DMS153 (cell line): ENCODE results near the gene PAH.

ENCODE experiments used
- DNase-seq: peaks from one replicate; lab custom pipeline; 2025; lab: John Stamatoyannopoulos, UW

The PAH gene

DNA sequence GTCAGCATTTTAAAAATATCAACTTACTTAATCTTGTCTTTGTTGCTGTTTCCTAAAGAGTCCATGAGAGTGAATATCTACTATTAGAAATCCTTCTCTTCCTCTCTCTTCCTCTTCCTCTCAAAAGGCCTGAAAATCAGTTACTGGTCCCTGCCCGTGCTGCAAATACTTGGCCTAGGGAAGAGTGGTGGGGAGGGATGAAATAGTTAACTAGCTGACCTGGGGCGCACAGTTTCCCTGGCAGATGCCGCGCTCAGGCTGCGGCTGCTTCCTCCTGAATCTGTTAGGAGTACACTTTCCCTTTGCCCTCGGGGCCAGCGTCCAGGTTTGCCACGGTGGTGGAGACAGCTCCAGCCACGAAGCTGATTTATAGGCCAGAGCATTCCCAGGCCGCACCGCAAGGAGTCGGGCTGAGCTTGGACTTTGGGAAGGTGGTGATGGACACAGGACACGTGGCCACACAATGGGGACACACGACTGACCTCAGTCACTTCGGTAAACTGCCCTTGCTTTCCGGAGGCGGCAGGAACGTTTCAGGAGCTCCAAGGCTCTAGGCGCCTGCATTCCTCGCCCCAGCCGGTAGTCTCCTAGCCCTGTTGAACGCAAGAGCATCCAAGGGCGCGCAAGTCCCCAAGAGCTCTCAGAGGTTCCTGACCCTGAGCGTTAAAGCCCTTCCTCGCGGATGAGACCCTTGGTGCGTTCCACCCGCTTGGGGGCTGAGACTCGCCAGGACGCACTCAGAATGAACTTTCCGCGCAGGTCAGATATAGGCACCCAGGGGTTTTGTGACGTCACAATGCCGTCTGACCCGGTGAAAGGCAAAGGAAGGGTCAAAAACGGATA, 33.3 kb upstream of the PAH start:
- DNase-seq: peak; percentile 88

DNA sequence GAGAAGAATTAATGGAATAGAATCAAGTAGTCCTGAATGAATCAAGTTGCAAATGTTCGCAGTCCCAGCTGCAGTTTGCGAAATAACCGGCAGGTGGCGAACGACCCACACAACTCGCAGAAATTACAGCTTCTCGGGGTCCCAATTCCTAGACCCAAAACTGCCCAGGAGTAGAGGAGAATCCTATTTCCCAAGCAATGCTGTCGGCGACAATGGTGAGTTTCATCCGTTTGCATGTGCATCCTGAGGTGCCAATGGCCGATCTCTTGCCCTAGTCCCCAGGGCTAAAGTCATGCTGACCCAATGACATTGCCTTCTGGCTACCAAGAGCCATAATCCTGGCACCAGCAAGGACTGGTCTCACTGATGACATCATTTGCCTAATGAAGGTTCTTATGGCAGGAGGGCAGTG, 31.9 kb upstream of the PAH start:
- DNase-seq: peak; percentile 79

DNA sequence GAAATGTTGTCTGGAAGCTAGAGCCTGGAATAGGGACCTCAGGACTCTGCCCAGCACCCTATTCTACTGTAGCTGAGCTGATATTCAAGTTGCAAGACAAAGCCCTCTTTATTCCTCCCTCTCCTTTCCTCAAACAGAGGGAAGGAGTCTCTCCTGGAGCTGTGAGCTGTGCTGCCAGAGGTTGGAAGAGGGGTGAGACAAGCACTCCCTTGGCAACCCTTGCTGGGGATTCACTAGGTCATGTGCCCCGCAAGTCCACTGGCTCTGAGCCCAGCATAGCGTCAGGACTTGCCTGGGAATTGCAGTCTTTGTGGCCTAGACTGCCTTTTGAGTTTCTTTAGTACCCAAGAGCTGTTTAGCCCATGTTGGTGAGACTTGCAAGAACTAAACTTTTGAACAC, 29.0 kb upstream of the PAH start:
- no peak for DNase-seq

DNA sequence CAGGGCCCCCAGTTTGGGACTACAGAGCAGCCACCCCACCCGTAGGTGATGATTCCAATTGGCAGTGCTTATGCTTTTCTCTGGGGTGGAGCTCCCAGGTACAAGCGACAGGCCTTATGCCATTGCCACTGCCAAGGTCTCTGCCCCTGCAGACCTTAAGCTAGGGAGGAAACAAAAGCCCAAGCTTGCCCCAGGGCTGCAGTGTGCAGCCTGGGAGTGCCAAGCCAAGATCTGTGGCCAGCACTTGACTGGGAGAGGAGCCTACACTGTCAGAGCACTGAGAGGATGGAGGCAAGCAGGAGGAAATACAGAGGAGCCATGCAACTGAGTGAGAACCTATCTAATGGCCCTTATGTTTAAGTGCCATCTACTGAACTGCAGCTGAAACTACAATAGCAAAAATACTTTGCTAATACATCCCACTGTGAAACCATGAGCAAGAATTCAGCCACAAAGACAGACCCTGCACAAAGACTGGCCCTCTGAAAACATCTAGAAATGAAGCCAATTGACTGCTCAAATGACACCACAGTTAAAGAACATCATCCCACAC, 22.7 kb upstream of the PAH start:
- DNase-seq: no peak

DNA sequence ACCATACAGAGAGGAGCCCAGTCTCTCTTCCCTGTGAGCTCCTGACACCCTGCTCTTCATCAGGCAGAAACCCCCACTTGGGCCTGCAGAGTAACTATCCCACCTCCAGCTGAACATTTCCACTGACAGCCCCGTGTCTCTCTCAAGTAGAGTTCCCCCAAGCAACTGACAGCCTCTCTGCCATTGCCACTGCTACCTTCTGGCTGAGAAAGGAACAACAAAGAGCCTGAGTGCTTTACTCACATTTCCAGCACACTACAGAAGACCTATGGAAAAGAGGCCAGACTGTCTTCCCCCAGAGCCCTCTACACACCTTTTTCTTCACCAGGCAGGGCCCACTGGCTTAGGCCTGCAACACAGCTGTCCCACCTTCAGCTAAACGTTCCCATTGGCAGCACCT, 22.0 kb upstream of the PAH start:
- no peak for DNase-seq

DNA sequence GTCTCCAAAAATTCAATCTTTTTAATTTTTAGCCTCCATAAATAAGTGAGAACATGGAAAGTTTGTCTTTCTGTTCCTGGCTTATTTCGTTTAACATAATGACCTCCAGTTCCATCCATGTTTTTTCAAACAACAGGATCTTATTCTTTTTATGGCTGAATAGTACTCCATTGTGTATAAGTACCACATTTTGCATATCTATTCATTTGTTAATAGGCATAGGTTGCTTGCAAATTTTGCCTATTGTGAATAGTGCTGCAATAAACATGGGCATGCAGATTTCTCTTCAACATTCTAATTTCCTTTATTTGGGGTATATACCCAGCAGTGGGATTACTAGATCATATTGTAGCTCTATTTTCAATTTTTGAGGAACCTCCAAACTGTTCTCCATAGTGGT, 16.1 kb upstream of the PAH start:
- DNase-seq: no peak

DNA sequence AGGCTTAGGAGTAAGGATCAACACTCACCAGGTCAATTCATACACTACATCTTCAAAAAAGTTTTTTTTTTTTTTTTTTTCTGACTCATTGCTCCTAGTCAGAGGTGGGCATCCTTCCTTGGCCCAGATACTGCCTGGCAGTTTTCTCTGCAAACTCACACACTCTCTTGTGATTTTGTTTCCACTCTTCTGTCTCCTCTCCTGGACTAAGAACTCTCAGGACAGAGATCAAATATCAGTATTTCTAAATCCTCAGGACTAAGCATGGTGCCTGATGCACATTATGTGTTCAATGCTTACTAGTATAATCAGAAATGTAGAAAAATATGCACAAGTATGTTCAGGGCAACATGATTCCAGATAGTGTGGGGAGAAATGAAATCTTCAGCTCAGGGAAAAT, 10.2 kb upstream of the PAH start:
- no peak for DNase-seq

DNA sequence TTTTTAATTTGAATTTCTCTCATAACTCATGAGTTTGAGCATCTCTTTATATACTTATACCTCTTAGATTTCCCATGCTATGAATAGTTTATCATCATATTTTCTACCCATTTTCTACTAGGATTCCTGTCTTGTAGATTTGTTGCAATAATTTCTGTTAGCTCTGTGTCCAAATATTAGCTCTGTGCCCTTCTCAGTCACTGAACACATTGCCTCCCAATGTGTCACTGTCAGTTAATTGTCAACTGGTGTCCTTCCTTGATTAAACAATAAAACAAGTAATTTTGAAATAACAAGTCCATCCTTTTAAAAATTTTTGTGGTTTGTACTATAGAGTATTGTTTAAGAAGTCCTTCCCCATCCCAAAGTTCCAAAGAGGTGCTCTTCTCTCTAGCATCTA, 4.2 kb upstream of the PAH start:
- DNase-seq: no peak

DNA sequence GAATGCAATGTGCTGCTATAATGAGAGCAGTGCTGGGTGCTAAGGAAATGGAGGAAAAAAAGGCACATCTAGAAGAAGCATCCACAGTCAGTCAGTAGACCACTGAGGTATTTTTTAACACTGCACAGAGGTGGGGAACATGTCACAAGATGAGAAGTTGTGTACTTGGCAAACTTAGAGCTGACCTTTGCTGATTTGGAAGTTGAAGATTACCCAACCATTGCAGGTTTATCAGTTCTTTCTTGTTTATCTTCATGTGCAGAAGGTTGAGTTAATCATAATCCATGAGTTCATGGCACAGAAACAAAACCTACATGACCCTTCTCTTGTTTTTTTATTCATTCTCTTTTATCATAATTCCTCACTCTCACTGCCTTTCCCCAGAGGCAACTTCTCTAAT, 3.2 kb upstream of the PAH start:
- DNase-seq: no peak

DNA sequence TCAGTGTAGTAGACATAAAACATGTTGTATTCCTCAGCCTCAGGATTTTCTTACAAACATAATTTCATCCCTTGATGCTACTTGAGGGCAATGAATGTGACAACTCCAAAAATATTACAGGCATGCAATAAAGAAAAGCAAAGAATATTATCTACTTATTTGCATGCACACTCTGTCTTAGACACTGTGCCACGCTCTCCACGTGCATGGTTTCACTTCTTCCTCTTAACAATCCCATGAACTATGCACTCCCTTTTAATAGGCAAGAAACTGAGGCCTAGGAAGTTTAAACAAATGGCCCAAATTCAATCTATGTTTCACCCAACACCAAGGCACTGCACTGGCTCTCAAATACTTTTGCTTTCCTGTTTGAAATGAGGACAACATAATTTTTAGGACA, 1.8 kb upstream of the PAH start:
- DNase-seq: no peak

DNA sequence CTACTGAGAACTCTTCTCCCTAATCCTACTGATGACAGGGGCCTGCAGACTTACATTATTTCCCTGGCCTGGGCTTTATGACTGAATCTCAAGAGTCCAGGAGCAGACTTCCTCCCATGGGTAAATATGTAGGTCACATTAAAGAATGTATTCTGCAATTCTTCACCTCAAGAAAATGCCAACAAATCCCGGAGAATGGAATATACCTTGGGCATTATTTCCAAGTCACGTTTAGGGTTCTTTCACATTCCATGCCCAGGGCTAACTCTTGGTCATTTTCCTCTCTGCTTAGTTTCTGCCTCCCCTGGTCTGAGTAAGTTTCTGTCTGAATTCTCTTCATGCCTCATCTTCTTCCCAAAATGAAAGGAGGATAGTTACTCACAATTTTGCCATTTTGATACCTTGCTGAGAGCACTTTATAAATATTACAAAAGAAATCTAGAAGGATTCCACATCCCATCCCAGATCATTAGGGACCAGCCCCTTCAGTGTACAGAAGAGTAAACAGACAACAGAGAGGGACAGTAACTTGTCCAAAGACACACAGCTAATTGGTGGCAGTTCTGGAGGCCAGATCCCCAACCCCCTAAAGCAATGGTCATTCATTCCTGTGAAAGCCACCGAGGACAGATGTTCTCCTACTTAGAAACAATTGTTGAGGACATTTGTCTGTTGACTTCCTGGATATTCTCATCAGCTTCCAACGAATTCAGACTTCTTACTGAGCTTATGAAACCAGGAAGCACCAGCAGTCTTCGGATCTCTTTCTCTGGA, 605 bp downstream of the PAH start:
- no peak for DNase-seq

DNA sequence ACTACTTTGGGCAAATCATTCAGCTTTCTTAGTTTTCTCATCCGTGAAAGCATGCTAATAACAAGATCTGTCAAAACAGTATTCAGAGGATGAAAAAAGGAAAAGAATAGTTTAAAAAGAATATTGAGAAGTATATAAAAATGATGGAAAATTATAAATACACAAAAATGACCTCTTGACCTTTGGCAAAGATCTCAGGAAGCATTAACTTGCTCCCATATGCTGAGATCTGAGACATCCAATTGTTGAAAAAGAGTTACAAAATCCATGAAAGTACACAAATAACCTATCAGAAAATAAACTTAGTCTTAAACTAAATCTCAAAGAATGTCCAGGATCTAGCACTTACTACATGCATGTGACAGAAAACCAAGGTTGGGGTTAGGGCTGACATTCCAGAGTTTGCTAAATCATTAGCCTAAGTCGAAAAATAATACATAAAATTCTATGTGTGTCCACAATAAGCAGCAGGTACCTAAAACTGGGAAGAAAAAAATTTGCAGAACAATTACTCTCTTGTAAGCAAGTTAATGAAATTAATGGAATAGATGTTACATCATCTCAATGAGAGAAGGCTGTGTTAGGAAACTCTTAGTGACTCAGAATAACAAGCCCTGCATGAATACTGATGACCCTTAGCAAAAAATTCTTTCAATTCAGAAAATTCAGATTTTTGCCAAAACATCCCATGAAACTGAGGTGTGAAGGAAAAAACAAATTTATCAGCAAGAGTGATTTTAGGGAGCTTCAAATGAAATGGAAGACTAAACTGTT, 3.4 kb downstream of the PAH start:
- no peak for DNase-seq

DNA sequence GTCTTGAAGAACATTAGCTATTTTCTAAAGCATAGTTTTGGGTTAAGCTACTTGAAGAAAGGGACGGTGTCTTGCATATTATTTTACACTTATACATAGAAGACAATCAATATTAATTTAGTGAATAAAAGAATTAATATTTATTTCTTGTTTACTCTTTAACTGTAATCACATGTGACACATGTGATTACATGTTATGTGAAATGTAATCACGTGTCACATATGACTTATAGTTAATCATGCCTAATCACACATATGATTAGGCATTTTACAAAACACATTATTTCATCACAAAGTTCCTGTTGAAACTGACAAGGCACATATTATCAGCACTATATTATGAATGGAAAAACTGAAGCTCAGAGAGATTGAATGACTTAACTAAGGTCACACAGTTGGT, 4.8 kb downstream of the PAH start:
- no peak for DNase-seq

DNA sequence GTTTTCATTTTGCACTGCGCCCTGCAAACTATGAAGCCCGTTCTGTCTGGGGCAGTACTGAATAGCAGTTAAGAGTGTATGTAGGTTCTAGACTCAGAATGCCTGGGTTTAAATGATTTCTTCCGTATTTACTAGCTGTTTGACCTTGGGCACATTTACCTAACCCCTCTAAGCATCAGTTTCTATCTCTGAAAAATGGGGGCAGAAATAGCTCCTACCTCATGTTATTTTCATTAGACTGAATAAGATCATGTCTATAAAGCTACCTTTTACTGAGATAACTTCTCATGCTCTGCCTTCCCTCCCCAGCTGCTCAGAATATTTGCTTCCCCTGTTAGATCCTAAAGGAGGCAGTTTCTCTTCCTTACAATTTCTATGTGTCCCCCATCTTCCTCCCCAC, 5.7 kb downstream of the PAH start:
- DNase-seq: no peak

DNA sequence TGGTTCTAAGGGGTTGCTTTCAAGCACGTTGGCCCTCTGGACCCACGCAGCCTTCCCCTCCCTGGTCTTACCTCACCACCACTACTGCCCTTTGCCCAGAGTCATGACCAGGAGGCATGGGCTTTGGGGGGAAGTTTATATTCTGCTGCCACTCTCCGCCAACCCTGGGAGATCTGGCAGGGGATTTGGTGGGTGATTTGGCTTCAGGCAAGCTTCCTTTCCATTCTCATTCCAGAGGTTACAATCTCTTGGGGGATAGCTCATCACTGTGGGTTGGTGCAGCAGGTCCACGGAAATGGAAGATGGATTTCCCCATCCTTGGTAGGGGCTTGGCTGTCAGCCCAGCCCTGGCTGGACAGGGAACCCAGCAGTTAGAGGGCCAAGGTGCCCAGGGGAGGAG, 6.3 kb downstream of the PAH start:
- no peak for DNase-seq

DNA sequence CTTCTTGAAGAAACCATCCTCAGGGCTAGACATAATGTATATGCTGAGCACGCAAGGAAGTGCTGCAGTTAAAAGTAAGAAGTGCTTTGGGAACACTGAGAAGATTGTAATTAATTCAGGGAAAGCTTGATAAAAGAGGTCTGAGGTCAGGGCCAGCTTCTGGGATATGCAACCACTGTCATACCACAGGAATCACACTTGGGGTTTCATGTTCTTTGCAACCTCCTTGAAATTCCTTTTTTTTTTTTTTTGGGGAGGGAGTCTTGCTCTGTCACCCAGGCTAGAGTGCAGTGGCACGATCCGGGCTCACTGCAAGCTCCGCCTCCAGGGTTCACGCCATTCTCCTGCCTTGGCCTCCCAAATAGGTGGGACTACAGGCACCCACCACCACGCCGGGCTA, 6.9 kb downstream of the PAH start:
- no peak for DNase-seq

DNA sequence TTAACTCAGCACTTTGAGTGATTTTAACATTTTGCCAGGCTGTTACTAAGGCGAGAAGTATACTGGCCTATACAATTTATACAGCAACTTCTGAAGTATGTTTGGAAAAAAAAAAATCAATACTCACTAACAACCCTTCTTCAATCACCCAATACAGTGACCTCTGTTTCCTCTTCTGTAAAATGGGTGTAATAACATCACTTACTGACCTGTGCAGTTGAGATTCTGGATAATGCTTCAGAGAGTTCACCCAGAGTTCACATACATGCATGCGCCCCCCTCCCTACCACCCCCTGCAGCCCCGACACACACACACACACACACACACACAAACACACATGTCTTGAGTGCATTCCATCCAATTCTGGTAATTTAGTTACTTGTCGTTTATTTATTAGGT, 9.1 kb downstream of the PAH start:
- no peak for DNase-seq

DNA sequence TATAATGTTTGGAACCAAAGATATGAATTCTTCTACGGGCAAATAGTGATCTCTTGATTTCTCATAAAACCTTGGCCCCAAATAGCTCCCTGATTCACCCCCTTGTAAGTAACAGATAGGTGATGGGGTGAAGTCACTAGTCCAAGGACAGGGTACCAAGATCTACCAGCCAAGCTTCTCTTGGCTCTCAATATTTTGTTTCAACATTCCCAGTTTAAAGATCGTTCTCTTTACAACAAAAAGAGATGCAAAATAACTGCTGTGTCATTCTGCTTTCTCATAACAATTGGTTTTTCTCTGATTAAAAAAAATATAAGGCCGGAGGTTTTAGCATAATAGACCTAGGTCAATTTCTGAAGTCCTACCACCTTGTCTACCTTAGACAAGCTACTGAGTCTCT, 11.8 kb downstream of the PAH start:
- no peak for DNase-seq

DNA sequence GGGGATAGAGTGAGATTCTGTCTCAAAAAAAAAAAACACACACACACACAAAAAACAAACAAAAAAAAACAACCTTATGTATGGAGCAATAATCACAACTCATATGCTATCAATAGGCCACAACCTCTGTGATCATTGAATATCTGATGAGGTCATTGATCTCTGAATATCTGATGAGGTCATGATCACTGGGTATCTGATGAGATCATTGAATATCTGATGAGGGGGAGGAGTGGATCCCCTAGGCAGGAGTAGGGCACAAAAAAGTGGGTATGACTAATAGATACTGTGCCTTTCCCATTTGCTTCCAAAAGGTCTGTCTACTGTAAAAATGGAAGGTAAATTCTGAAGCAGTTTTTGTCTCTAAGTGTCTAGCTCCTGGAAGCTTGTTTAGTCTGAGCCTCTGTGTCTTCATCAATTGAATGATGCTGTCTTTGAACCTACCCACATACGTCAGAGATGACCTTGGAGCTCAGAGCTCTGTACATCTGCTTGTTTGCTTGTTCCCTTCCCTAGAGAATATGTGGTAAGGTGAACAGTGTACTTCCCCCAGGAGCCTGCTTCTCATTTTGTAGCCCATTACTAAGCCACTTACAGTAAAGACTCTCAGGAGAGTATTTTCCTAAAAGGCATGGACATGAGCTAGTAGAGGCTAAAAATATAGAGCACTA, 13.6 kb downstream of the PAH start:
- DNase-seq: peak; percentile 73

DNA sequence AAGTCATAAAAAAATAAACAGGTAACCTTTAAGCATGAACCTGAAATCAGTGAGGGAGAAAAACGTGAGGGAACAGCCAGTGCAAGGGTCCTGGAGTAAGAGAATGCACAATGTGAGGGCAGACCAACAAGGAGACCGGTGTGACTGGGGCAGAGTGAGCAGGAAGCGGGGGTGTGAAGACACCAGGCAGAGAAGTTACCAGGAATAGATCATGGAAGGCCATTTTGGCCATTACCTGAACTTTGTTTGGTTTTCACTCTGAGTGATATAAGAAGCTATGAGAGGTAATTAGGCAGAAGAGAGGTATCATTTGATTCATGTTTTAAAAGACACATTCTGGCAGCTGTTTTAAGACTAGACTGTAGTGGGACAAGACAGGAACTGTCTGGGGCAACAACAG, 15.0 kb downstream of the PAH start:
- no peak for DNase-seq

DNA sequence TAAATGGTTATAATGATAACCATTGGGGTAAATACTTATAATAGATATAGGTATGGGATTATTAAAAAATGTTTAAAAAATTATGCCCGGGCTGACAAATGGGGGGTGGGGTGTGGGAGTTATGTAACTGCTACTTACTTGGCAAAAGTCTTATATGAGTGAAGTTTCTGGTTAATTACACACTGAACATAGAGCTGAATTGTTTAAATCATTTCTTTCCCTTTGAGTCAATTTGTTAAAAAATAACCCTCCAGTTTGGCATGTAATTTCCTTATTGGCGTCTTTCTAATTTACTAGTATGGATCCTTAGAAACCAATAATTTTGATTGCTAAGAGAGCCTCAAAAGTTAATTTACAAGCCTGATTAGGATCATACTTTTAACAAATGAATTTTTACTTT, 16.7 kb downstream of the PAH start:
- no peak for DNase-seq

DNA sequence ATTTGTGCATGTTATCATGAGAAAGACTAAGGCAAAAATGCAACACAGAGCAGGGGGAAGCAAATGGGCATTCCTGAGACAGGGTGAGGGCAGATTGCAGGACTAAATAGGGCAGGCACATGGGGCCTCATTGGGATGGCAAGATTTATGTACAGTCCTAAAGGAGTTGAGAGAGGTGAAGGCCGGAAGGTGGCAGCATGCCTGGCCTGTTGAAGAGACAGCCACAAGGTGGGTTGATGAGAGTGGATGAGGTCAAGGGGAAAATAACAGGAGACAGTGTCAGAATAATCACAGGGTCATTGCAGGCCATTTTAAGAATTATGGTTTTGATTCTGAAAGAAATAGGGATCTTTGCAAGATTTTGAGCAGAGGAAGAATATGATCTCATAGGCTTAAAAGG, 21.0 kb downstream of the PAH start:
- no peak for DNase-seq
